H1 (cell line): ENCODE data around the gene GABPA. TPM values are rescaled to one million over a fixed set of nuclear protein-coding genes. Genes with fewer than 3 reads are reported as not detected.

Experiments
- CTCF ChIA-PET: fragments of 300-600 bp; sonication (Branson Sonifier 250); formaldehyde crosslinking; loops from one replicate; lab custom pipeline; 2021; ENCODE audit not compliant: partially characterized antibody; lab: Charles Lee
- POLR2A ChIA-PET: fragments of 300-600 bp; sonication (Branson Sonifier 250); formaldehyde crosslinking; loops from one replicate; lab custom pipeline; 2021; ENCODE audit warnings: inconsistent platforms; ENCODE audit not compliant: partially characterized antibody; lab: Charles Lee
- DNase-seq, 2 experiments: peaks; one replicate each; pipeline versions ENCODE4 v3.0.0 to v3.0.0-alpha.2; 2010 to 2022; ENCODE audit warnings: low spot score in 2 of 2, low read depth in 1 of 2, mixed read lengths in 1 of 2
- FAIRE-seq: peaks from 2 replicates; lab custom pipeline; 2011; peaks lifted over from hg19 to GRCh38; lab: Jason Lieb, UNC
- H2AFZ ChIP-seq: 2 replicates; pipeline ENCODE4 v1.8.1; 2012; ENCODE audit warnings: low read length, inconsistent platforms
- H2AK5ac ChIP-seq: 2 replicates; pipeline ENCODE4 v1.6.1; 2013; ENCODE audit warnings: low read depth, low read length
- H2BK120ac ChIP-seq: replicated peaks from 2 replicates; pipeline ENCODE3; 2013; ENCODE audit warnings: low read depth, low read length, inconsistent platforms
- H2BK12ac ChIP-seq: 2 replicates; pipeline ENCODE4 v1.6.1; 2013; ENCODE audit warnings: low read depth, low read length
- H2BK15ac ChIP-seq: 2 replicates; pipeline ENCODE4 v1.6.1; 2013; ENCODE audit warnings: low read length
- H2BK20ac ChIP-seq: 2 replicates; pipeline ENCODE4 v1.6.1; 2013; ENCODE audit warnings: low read length
- H2BK5ac ChIP-seq: 2 replicates; pipeline ENCODE4 v1.6.1; 2013; ENCODE audit warnings: low read depth, low read length
- H3K14ac ChIP-seq: 2 replicates; pipeline ENCODE4 v1.6.1; 2013; ENCODE audit warnings: inconsistent platforms; ENCODE audit not compliant: insufficient read length
- H3K18ac ChIP-seq: 2 replicates; pipeline ENCODE4 v1.6.1; 2013; ENCODE audit warnings: low read length; ENCODE audit errors: extremely low read depth
- H3K23ac ChIP-seq: 2 replicates; pipeline ENCODE4 v1.6.1; 2013; ENCODE audit warnings: inconsistent platforms; ENCODE audit not compliant: insufficient read length
- H3K23me2 ChIP-seq: 2 replicates; pipeline ENCODE4 v1.6.1; 2013; ENCODE audit warnings: low read depth, low read length
- H3K27ac ChIP-seq: 2 replicates; pipeline ENCODE4 v1.6.1; 2011; ENCODE audit warnings: low read depth, low read length, inconsistent platforms
- H3K27me3 ChIP-seq, 4 experiments: replicated peaks in 1 of 4; 1 replicate in 1 of 4; 2 replicates in 3 of 4; pipeline versions ENCODE4 v1.6.1 to v1.8.1; 2011 to 2013; ENCODE audit warnings: low read length in 3 of 4, mild to moderate bottlenecking in 3 of 4, inconsistent platforms in 2 of 4, mixed read lengths in 2 of 4, moderate library complexity in 1 of 4; ENCODE audit not compliant: control insufficient read depth in 3 of 4, insufficient read depth in 3 of 4; ENCODE audit errors: extremely low read depth in 1 of 4
- H3K36me3 ChIP-seq, 4 experiments: 2 replicates each; pipeline versions ENCODE4 v1.6.1 to v1.8.1; 2011 to 2013; ENCODE audit warnings: mild to moderate bottlenecking in 4 of 4, low read length in 3 of 4, moderate library complexity in 2 of 4, control low read depth in 1 of 4, inconsistent platforms in 1 of 4; ENCODE audit not compliant: insufficient read depth in 4 of 4, control insufficient read depth in 2 of 4
- H3K4ac ChIP-seq: replicated peaks from 2 replicates; pipeline ENCODE3; 2013; ENCODE audit warnings: low read length, low read depth, mixed read lengths, inconsistent platforms; ENCODE audit not compliant: insufficient read length
- H3K4me1 ChIP-seq, 4 experiments: replicated peaks in 1 of 4; 1 replicate in 1 of 4; 2 replicates in 3 of 4; pipeline versions ENCODE4 v1.6.1 to v1.8.1; 2011 to 2013; ENCODE audit warnings: low read length in 3 of 4, inconsistent platforms in 2 of 4, mixed read lengths in 1 of 4; ENCODE audit not compliant: insufficient read depth in 4 of 4, control insufficient read depth in 3 of 4
- H3K4me2 ChIP-seq, 2 experiments: 2 replicates each; pipeline versions ENCODE4 v1.6.1 to v1.8.1; 2011 to 2013; ENCODE audit warnings: low read depth in 2 of 2, low read length in 2 of 2, control low read depth in 1 of 2, inconsistent platforms in 1 of 2, mild to moderate bottlenecking in 1 of 2; ENCODE audit not compliant: insufficient read depth in 1 of 2
- H3K4me3 ChIP-seq, 4 experiments: fragments of 200-600, 300-600 bp in 1 of 4; sonication (generic), shearing (Covaris generic), sonication (Bioruptor Twin) in 1 of 4; 2 replicates each; pipeline versions ENCODE4 v1.5.1 to v1.8.1; 2011 to 2016; ENCODE audit warnings: low read length in 4 of 4, low read depth in 3 of 4, control low read depth in 2 of 4, inconsistent platforms in 2 of 4, mild to moderate bottlenecking in 2 of 4, mixed read lengths in 1 of 4, moderate library complexity in 1 of 4; ENCODE audit not compliant: insufficient read depth in 2 of 4; ENCODE audit errors: extremely low read depth in 1 of 4
- H3K56ac ChIP-seq: replicated peaks from 2 replicates; pipeline ENCODE3; 2013; ENCODE audit warnings: low read depth, mild to moderate bottlenecking, mixed read lengths, low read length, inconsistent platforms; ENCODE audit not compliant: insufficient read length
- H3K79me1 ChIP-seq: 2 replicates; pipeline ENCODE4 v1.6.1; 2013; ENCODE audit warnings: low read depth, low read length, control low read depth
- H3K79me2 ChIP-seq, 2 experiments: 2 replicates each; pipeline versions ENCODE4 v1.6.1 to v1.8.1; 2012 to 2013; ENCODE audit warnings: low read length in 2 of 2, mild to moderate bottlenecking in 2 of 2, inconsistent platforms in 1 of 2; ENCODE audit not compliant: insufficient read depth in 2 of 2, control insufficient read depth in 1 of 2
- H3K9ac ChIP-seq, 4 experiments: replicated peaks in 1 of 4; 1 replicate in 1 of 4; 2 replicates in 3 of 4; pipeline versions ENCODE4 v1.6.1 to v1.8.1; 2011 to 2013; ENCODE audit warnings: low read depth in 3 of 4, low read length in 3 of 4, control low read depth in 2 of 4, mild to moderate bottlenecking in 2 of 4, moderate library complexity in 2 of 4, inconsistent platforms in 1 of 4; ENCODE audit errors: extremely low read depth in 1 of 4
- H3K9me3 ChIP-seq, 2 experiments: 2 replicates each; pipeline versions ENCODE4 v1.6.1 to v1.8.1; 2012 to 2013; ENCODE audit warnings: mild to moderate bottlenecking in 2 of 2, moderate library complexity in 2 of 2, control low read depth in 1 of 2, inconsistent platforms in 1 of 2, low read depth in 1 of 2, low read length in 1 of 2, mixed read lengths in 1 of 2; ENCODE audit not compliant: insufficient read depth in 2 of 2
- H4K20me1 ChIP-seq, 2 experiments: replicated peaks in 1 of 2; 2 replicates each; pipeline versions ENCODE3 to v1.8.1; 2011 to 2013; ENCODE audit warnings: inconsistent platforms in 2 of 2, low read length in 2 of 2, mild to moderate bottlenecking in 1 of 2; ENCODE audit not compliant: insufficient read depth in 2 of 2, control insufficient read depth in 1 of 2
- H4K5ac ChIP-seq: 2 replicates; pipeline ENCODE4 v1.6.1; 2013; ENCODE audit warnings: low read length, low read depth, mixed read lengths, inconsistent platforms; ENCODE audit not compliant: insufficient read length
- H4K8ac ChIP-seq: 2 replicates; pipeline ENCODE4 v1.8.0; 2013; ENCODE audit warnings: mild to moderate bottlenecking, moderate library complexity, low read length, inconsistent platforms; ENCODE audit not compliant: insufficient read depth; ENCODE audit errors: extremely low read depth
- H4K91ac ChIP-seq: replicated peaks from 2 replicates; pipeline ENCODE3; 2013; ENCODE audit warnings: low read length, mixed read lengths, inconsistent platforms; ENCODE audit not compliant: insufficient read length
- BACH1 ChIP-seq: IDR thresholded peaks from 2 replicates; pipeline ENCODE4 v1.6.1; 2012; ENCODE audit warnings: low read length, improper control_type of control experiment
- CTBP2 ChIP-seq: IDR thresholded peaks from 2 replicates; pipeline ENCODE4 v1.7.0; 2011; ENCODE audit warnings: borderline replicate concordance, mild to moderate bottlenecking, moderate library complexity, mixed read lengths, low read length; ENCODE audit not compliant: insufficient read depth, insufficient read length
- FOSL1 ChIP-seq: IDR thresholded peaks from 2 replicates; pipeline ENCODE4 v1.6.1; 2011; ENCODE audit warnings: mild to moderate bottlenecking, low read depth, low read length, moderate library complexity; ENCODE audit not compliant: insufficient read depth
- KDM1A ChIP-seq: fragments of 200-600, 300-600 bp; sonication (generic); IDR thresholded peaks from 2 replicates; pipeline ENCODE4 v1.7.1; 2016; ENCODE audit warnings: mild to moderate bottlenecking, low read length, borderline replicate concordance
- MAFK ChIP-seq: IDR thresholded peaks from 2 replicates; pipeline ENCODE4 v1.6.1; 2012; ENCODE audit warnings: low read depth, mild to moderate bottlenecking, improper control_type of control experiment, low read length
- NANOG ChIP-seq: IDR thresholded peaks from 2 replicates; pipeline ENCODE4 v1.6.1; 2011; ENCODE audit warnings: low read length, low read depth, mild to moderate bottlenecking, inconsistent platforms; ENCODE audit not compliant: insufficient read depth, poor library complexity, severe bottlenecking
- NRF1 ChIP-seq: IDR thresholded peaks from 2 replicates; pipeline ENCODE4 v1.6.1; 2011; ENCODE audit warnings: mild to moderate bottlenecking, low read depth, low read length, improper control_type of control experiment
- PHF8 ChIP-seq: fragments of 200-600 bp; sonication (generic); conservative IDR thresholded peaks from 2 replicates; pipeline ENCODE4 v1.7.1; 2012; ENCODE audit warnings: low read depth, mild to moderate bottlenecking, inconsistent platforms, low read length, moderate library complexity
- POLR2A ChIP-seq, 2 experiments: IDR thresholded peaks; 1 replicate in 1 of 2; 2 replicates in 1 of 2; pipeline ENCODE4 v1.6.1; 2011; ENCODE audit warnings: low read depth in 2 of 2, low read length in 2 of 2, mild to moderate bottlenecking in 2 of 2; ENCODE audit errors: control extremely low read depth in 1 of 2
- RAD21 ChIP-seq, 2 experiments: IDR thresholded peaks in 1 of 2; conservative IDR thresholded peaks in 1 of 2; 2 replicates each; pipeline ENCODE4 v1.6.1; 2011; ENCODE audit warnings: low read depth in 2 of 2, low read length in 2 of 2, improper control_type of control experiment in 1 of 2, inconsistent platforms in 1 of 2, mild to moderate bottlenecking in 1 of 2, moderate library complexity in 1 of 2
- SAP30 ChIP-seq: fragments of 300-600 bp; sonication (generic); IDR thresholded peaks from 2 replicates; pipeline ENCODE4 v1.7.1; 2012; ENCODE audit warnings: low read length, moderate library complexity, mild to moderate bottlenecking, inconsistent platforms; ENCODE audit not compliant: insufficient read depth, insufficient replicate concordance
- SIX5 ChIP-seq: IDR thresholded peaks from 2 replicates; pipeline ENCODE4 v1.6.1; 2011; ENCODE audit warnings: mild to moderate bottlenecking, low read depth, low read length
- SP4 ChIP-seq: IDR thresholded peaks from 2 replicates; pipeline ENCODE4 v1.6.1; 2012; ENCODE audit warnings: low read length, inconsistent platforms
- SUZ12 ChIP-seq: fragments of 200-600 bp; sonication (generic); IDR thresholded peaks from 2 replicates; pipeline ENCODE4 v1.6.1; 2012; ENCODE audit warnings: mild to moderate bottlenecking, inconsistent platforms, low read length, moderate library complexity, mixed read lengths
- polyA plus RNA-seq, 7 experiments: library from polyadenylated mRNA; depleted of rRNA in 3 of 7; stranded (reverse) in 5 of 7; unstranded in 2 of 7; fragments of >200 nt in 5 of 7; fragments of 200-250 nt in 2 of 7; gene quantifications; 1 replicate in 5 of 7; 2 replicates in 1 of 7; 4 replicates in 1 of 7; pipeline versions ENCODE4 v1.2.1 to v1.2.3, GENCODE V29; 2011 to 2013; ENCODE audit warnings: missing spikeins in 2 of 7, mixed read lengths in 2 of 7
- total RNA-seq: library from RNA; stranded (reverse); fragmentation: NEBNext Ultra II Directional; extraction: Animal tissue kit (Norgen Biotek cat#: 25700); gene quantifications from 2 replicates; pipeline ENCODE4 v1.2.1, GENCODE V29; 2021

GABPA gene
- total and polyA plus RNA-seq, 2 of the 8 experiments (the other 6 are each of a cell fraction or from before 2014, with no cell fraction given): 5.2 to 22.2 TPM

DNA sequence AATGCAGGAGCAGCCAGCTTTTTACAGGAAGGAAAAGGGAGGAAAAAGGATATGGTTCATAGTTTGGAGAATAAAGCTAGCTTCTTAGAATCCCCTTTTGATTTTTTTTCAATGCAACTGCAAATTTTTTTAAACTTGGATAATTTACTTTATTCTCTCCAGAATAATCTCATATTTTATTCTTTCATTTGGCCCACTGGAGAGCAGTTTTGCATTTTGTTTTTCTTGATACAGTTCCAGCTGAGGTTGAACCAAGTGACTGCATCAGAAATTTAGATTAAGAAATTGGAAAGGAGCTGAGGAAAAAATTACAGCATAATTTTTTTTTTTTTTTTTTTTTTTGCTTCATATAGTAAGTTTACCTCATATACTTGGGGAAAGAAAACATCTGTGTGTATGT lies 22.8 kb downstream of the GABPA start:
- H3K27ac ChIP-seq: no peak overlapping the region
- no peaks in the 10 kb centered on the region for H3K79me2 ChIP-seq
- H4K91ac ChIP-seq: no peak overlapping the region
- H3K4me3 ChIP-seq: no peak overlapping the region
- no peak overlapping the region for H3K9ac ChIP-seq
- no peak overlapping the region for H3K14ac ChIP-seq
- no peak overlapping the region for H2BK120ac ChIP-seq
- H3K23ac ChIP-seq: no peak overlapping the region
- no peak overlapping the region for H3K4ac ChIP-seq
- no peak overlapping the region for H4K5ac ChIP-seq
- no peak overlapping the region for H3K4me2 ChIP-seq
- peaks cover 0 to 1% (median 0%) of the 10 kb centered on the region in 4 experiments; a peak in 1 of 7 replicates for H3K27me3 ChIP-seq
- no peaks in the 10 kb centered on the region for H3K4me1 ChIP-seq
- no peak overlapping the region for H2AK5ac ChIP-seq
- ChIA-PET CTCF (interaction anchor here (0.6 to 1.5 kb wide), 5 partner anchors 10 to 506 kb away, joined by 3 to 4 read pairs (median 3); no protein-coding TSS in a partner anchor), POLR2A (interaction anchor here (1.1 kb wide), 1 partner anchor 201 kb away, joined by 3 read pairs; no protein-coding TSS in a partner anchor)
- no peaks in the 10 kb centered on the region for H4K20me1 ChIP-seq
- H3K9me3 ChIP-seq: no peaks in the 10 kb centered on the region
- H3K56ac ChIP-seq: no peak overlapping the region
- no peak for TF ChIP-seq PHF8
- TF ChIP-seq SUZ12: no peak
- no peak for TF ChIP-seq RAD21 (IDR thresholded peaks at IDR 0.05 in 1 of 2, conservative IDR thresholded peaks at IDR 0.05 in 1 of 2; ENCODE audit: low read depth in 2 of 2, low read length in 2 of 2)
- no peak for TF ChIP-seq FOSL1
- TF ChIP-seq NRF1: no peak
- no peak for TF ChIP-seq SIX5
- TF ChIP-seq MAFK: no peak
- TF ChIP-seq SAP30: no peak
- TF ChIP-seq NANOG: no peak
- TF ChIP-seq SP4: no peak
- no peak for TF ChIP-seq BACH1
- TF ChIP-seq POLR2A (IDR thresholded peaks at IDR 0.05; ENCODE audit: control extremely low read depth in 1 of 2, low read depth in 2 of 2, low read length in 2 of 2): no peak
- no peak for TF ChIP-seq KDM1A
- no peak for TF ChIP-seq CTBP2
- H2AFZ ChIP-seq: no peak overlapping the region
- H2BK20ac ChIP-seq: no peak overlapping the region
- no peak for DNase-seq
- no peak overlapping the region for H2BK12ac ChIP-seq
- H2BK15ac ChIP-seq: no peak overlapping the region
- H3K36me3 ChIP-seq: peaks cover 2 to 35% (median 16%) of the 10 kb centered on the region in 4 experiments; a peak in 6 of 8 replicates
- no peaks in the 10 kb centered on the region for H3K23me2 ChIP-seq
- H3K79me1 ChIP-seq: peaks cover 2% of the 10 kb centered on the region; the same call in 1 of the 2 replicates
- no peak overlapping the region for H2BK5ac ChIP-seq
- no peak for FAIRE-seq
- H4K8ac ChIP-seq: no peak overlapping the region
- no peak overlapping the region for H3K18ac ChIP-seq
